ENCODE results near the gene NFIB. TPM values are rescaled to one million over a fixed set of nuclear protein-coding genes. Genes with fewer than 3 reads are reported as not detected.

NFIB gene
- total RNA-seq, 2 experiments from 2014 or later, result not detected

- intact Hi-C loops (cut with micrococcal nuclease), result loop anchor here (1.0 to 10.0 kb wide), 5 partner anchors 36 to 1135 kb away; no protein-coding TSS in a partner anchor
- Mint-ChIP-seq H3K36me3 (ENCODE audit: low read depth) (no peaks in the 10 kb centered on the region), H3K4me1 (ENCODE audit: low read depth) (peaks cover 10% of the 10 kb centered on the region), H3K4me3 (no peak overlapping the region), H3K27ac (no peak overlapping the region), H3K9me3 (no peaks in the 10 kb centered on the region), H3K27me3 (ENCODE audit: low read depth) (peaks cover 86% of the 10 kb centered on the region)
- no peak for DNase-seq
- CTCF ChIA-PET, result no interaction called here
Measured at GRCh38 chr9:14349447-14350348, 35.8 kb upstream of the NFIB start.

- no peaks in the 10 kb centered on the region for H3K9me3 Mint-ChIP-seq
- H3K27me3 Mint-ChIP-seq (ENCODE audit: low read depth), result peaks cover 80% of the 10 kb centered on the region
- H3K4me3 Mint-ChIP-seq, result no peak overlapping the region
- no peaks in the 10 kb centered on the region for H3K36me3 Mint-ChIP-seq (ENCODE audit: low read depth)
- no peak for DNase-seq
- peaks cover 10% of the 10 kb centered on the region for H3K4me1 Mint-ChIP-seq (ENCODE audit: low read depth)
- no peak overlapping the region for H3K27ac Mint-ChIP-seq
- intact Hi-C loops (cut with micrococcal nuclease), result loop anchor here (1.0 kb wide), 1 partner anchor 36 kb away; no protein-coding TSS in a partner anchor
- CTCF ChIA-PET, result no interaction called here
Measured at GRCh38 chr9:14349146-14349446, 35.2 kb upstream of the NFIB start.

- H3K27me3 Mint-ChIP-seq (ENCODE audit: low read depth), result peaks cover 76% of the 10 kb centered on the region
Measured at GRCh38 chr9:14348373-14349145, 34.6 kb upstream of the NFIB start.

GRCh38 chr9:14348123-14348372 is 34.1 kb upstream of the NFIB start:
- Mint-ChIP-seq H3K4me1 (ENCODE audit: low read depth) (peaks cover 10% of the 10 kb centered on the region), H3K27me3 (ENCODE audit: low read depth) (peaks cover 73% of the 10 kb centered on the region), H3K36me3 (ENCODE audit: low read depth) (no peaks in the 10 kb centered on the region), H3K9me3 (no peaks in the 10 kb centered on the region), H3K27ac (no peak overlapping the region), H3K4me3 (no peak overlapping the region)
- no peak for DNase-seq
- intact Hi-C loops (cut with micrococcal nuclease), result no loop called here
- CTCF ChIA-PET, result interaction anchor here (0.7 kb wide), 1 partner anchor 10 kb away, joined by 3 read pairs; no protein-coding TSS in a partner anchor

More at GRCh38 chr9:14348373-14349145, 34.6 kb upstream of the NFIB start:
- intact Hi-C loops (cut with micrococcal nuclease), result loop anchor here (1.0 kb wide), 1 partner anchor 35 kb away; no protein-coding TSS in a partner anchor
- H3K27ac Mint-ChIP-seq, result no peak overlapping the region
- H3K4me3 Mint-ChIP-seq, result no peak overlapping the region
- H3K4me1 Mint-ChIP-seq (ENCODE audit: low read depth), result peaks cover 10% of the 10 kb centered on the region
- H3K36me3 Mint-ChIP-seq (ENCODE audit: low read depth), result no peaks in the 10 kb centered on the region
- DNase-seq, result no peak
- no peaks in the 10 kb centered on the region for H3K9me3 Mint-ChIP-seq
- CTCF ChIA-PET, result interaction anchor here (0.7 kb wide), 1 partner anchor 9 kb away, joined by 3 read pairs; no protein-coding TSS in a partner anchor

- Mint-ChIP-seq H3K4me3 (no peak overlapping the region), H3K9me3 (no peaks in the 10 kb centered on the region), H3K27me3 (ENCODE audit: low read depth) (peaks cover 68% of the 10 kb centered on the region), H3K27ac (no peak overlapping the region), H3K36me3 (ENCODE audit: low read depth) (no peaks in the 10 kb centered on the region), H3K4me1 (ENCODE audit: low read depth) (peaks cover 10% of the 10 kb centered on the region)
- intact Hi-C loops (cut with micrococcal nuclease), result no loop called here
- CTCF ChIA-PET, result interaction anchor here (1.3 kb wide), 1 partner anchor 35 kb away, joined by 4 read pairs; no protein-coding TSS in a partner anchor
- DNase-seq, result no peak
Measured at GRCh38 chr9:14347406-14348122, 33.6 kb upstream of the NFIB start.

- intact Hi-C loops (cut with micrococcal nuclease), result no loop called here
- CTCF ChIA-PET, result interaction anchor here (1.3 kb wide), 1 partner anchor 35 kb away, joined by 4 read pairs; no protein-coding TSS in a partner anchor
- Mint-ChIP-seq H3K4me3 (no peak overlapping the region), H3K27ac (no peak overlapping the region), H3K9me3 (no peaks in the 10 kb centered on the region), H3K4me1 (ENCODE audit: low read depth) (peaks cover 10% of the 10 kb centered on the region), H3K36me3 (ENCODE audit: low read depth) (no peaks in the 10 kb centered on the region), H3K27me3 (ENCODE audit: low read depth) (peaks cover 66% of the 10 kb centered on the region)
- no peak for DNase-seq
Measured at GRCh38 chr9:14346811-14347405, 33.0 kb upstream of the NFIB start.

- no peak overlapping the region for H3K4me3 Mint-ChIP-seq
- peaks cover 66% of the 10 kb centered on the region for H3K27me3 Mint-ChIP-seq (ENCODE audit: low read depth)
- no peaks in the 10 kb centered on the region for H3K9me3 Mint-ChIP-seq
- H3K4me1 Mint-ChIP-seq (ENCODE audit: low read depth), result peaks cover 10% of the 10 kb centered on the region
- no peak overlapping the region for H3K27ac Mint-ChIP-seq
- DNase-seq, result no peak
- intact Hi-C loops (cut with micrococcal nuclease), result no loop called here
- no peaks in the 10 kb centered on the region for H3K36me3 Mint-ChIP-seq (ENCODE audit: low read depth)
- CTCF ChIA-PET, result interaction anchor here (1.3 kb wide), 1 partner anchor 34 kb away, joined by 4 read pairs; no protein-coding TSS in a partner anchor
Measured at GRCh38 chr9:14346231-14346791, 32.4 kb upstream of the NFIB start.

- intact Hi-C loops (cut with micrococcal nuclease), result no loop called here
- H3K27ac Mint-ChIP-seq, result no peak overlapping the region
- CTCF ChIA-PET, result no interaction called here
Measured at GRCh38 chr9:14345354-14346230, 31.7 kb upstream of the NFIB start.

GRCh38 chr9:14344941-14345353 is 31.0 kb upstream of the NFIB start:
- DNase-seq, result no peak
- Mint-ChIP-seq H3K9me3 (no peaks in the 10 kb centered on the region), H3K36me3 (ENCODE audit: low read depth) (no peaks in the 10 kb centered on the region), H3K4me1 (ENCODE audit: low read depth) (peaks cover 8% of the 10 kb centered on the region), H3K4me3 (no peak overlapping the region), H3K27me3 (ENCODE audit: low read depth) (peaks cover 60% of the 10 kb centered on the region), H3K27ac (no peak overlapping the region)
- CTCF ChIA-PET, result no interaction called here
- intact Hi-C loops (cut with micrococcal nuclease), result no loop called here

More at GRCh38 chr9:14345354-14346230, 31.7 kb upstream of the NFIB start:
- no peak for DNase-seq
- Mint-ChIP-seq H3K9me3 (no peaks in the 10 kb centered on the region), H3K4me1 (ENCODE audit: low read depth) (peaks cover 10% of the 10 kb centered on the region), H3K27me3 (ENCODE audit: low read depth) (peaks cover 66% of the 10 kb centered on the region), H3K36me3 (ENCODE audit: low read depth) (no peaks in the 10 kb centered on the region), H3K4me3 (no peak overlapping the region)

GRCh38 chr9:14344053-14344524 is 30.1 kb upstream of the NFIB start:
- Mint-ChIP-seq H3K36me3 (ENCODE audit: low read depth) (no peaks in the 10 kb centered on the region), H3K27ac (no peak overlapping the region), H3K4me1 (ENCODE audit: low read depth) (peaks cover 7% of the 10 kb centered on the region), H3K27me3 (ENCODE audit: low read depth) (peaks cover 56% of the 10 kb centered on the region), H3K4me3 (no peak overlapping the region), H3K9me3 (no peaks in the 10 kb centered on the region)
- intact Hi-C loops (cut with micrococcal nuclease), result no loop called here
- CTCF ChIA-PET, result no interaction called here
- DNase-seq, result no peak

Data from activated naive CD4-positive, alpha-beta T cell treated with anti-CD3 and anti-CD28 coated beads for 36 hours (primary cell).